ENCODE measurements around the gene DLGAP4.

The DLGAP4 gene

DNA sequence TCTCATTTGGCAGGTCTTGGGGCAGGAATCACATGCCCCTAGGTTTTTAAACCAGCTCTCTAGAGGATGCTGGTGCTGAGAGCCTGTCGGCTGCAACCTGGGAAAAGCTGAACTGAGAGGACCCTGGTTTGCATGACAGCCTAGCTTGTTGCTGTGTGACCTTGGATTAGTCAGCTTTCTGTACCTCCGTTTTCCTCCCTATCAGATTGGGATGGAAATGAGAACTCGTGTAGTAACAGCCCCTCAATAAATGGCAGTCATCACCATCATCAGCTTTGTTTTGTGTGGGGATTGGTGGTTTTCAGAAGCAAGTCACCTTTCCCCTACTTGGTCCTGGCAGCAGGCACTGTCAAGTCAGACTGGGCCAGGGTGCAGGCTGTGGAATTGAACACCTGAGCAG is 159.9 kb downstream of the DLGAP4 start:
- no peaks in the 10 kb centered on the region for H3K9me2 ChIP-seq (replicated peaks; ENCODE audit: insufficient read depth, low read length)
- no peaks in the 10 kb centered on the region for H3K9me3 ChIP-seq (ENCODE audit: insufficient read depth, low read length)
- H3K4me2 ChIP-seq (ENCODE audit: low read depth, low read length, poor library complexity, severe bottlenecking) = no peak overlapping the region
- H3F3A ChIP-seq (ENCODE audit: insufficient read depth) = 0 out of 2 replicates have a peak, but pooled peaks cover 2% of the 10 kb centered on the region
- H3K27me3 ChIP-seq (ENCODE audit: low read length) = no peaks in the 10 kb centered on the region
- no peaks in the 10 kb centered on the region for H4K20me1 ChIP-seq (ENCODE audit: low read depth, low read length)
- H3K79me2 ChIP-seq (ENCODE audit: insufficient read depth, low read length) = no peaks in the 10 kb centered on the region
- no peaks in the 10 kb centered on the region for H3K36me3 ChIP-seq (ENCODE audit: low read length)
- no peak overlapping the region for H2AFZ ChIP-seq (ENCODE audit: low read depth, low read length, severe bottlenecking)
- H3K27ac ChIP-seq (ENCODE audit: low read depth, low read length) = no peak overlapping the region
- H3K9ac ChIP-seq (ENCODE audit: low read length) = no peak overlapping the region
- no peak overlapping the region for H3K4me3 ChIP-seq (ENCODE audit: insufficient read depth, low read length, poor library complexity, severe bottlenecking)
- TF ChIP-seq, protein P1, sequence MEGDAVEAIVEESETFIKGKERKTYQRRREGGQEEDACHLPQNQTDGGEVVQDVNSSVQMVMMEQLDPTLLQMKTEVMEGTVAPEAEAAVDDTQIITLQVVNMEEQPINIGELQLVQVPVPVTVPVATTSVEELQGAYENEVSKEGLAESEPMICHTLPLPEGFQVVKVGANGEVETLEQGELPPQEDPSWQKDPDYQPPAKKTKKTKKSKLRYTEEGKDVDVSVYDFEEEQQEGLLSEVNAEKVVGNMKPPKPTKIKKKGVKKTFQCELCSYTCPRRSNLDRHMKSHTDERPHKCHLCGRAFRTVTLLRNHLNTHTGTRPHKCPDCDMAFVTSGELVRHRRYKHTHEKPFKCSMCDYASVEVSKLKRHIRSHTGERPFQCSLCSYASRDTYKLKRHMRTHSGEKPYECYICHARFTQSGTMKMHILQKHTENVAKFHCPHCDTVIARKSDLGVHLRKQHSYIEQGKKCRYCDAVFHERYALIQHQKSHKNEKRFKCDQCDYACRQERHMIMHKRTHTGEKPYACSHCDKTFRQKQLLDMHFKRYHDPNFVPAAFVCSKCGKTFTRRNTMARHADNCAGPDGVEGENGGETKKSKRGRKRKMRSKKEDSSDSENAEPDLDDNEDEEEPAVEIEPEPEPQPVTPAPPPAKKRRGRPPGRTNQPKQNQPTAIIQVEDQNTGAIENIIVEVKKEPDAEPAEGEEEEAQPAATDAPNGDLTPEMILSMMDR (IDR thresholded peaks at IDR 0.05; ENCODE audit: insufficient read depth, low read length, poor library complexity, severe bottlenecking) = no peak
- no peak for TF ChIP-seq EZH2phosphoT487 (conservative IDR thresholded peaks at IDR 0.05; ENCODE audit: low read length)

- Histone ChIP-seq H3K79me2 (ENCODE audit: insufficient read depth, low read length) (no peaks in the 10 kb centered on the region), H3K27me3 (ENCODE audit: low read length) (no peaks in the 10 kb centered on the region), H3K36me3 (ENCODE audit: low read length) (no peaks in the 10 kb centered on the region), H3K4me3 (ENCODE audit: insufficient read depth, low read length, poor library complexity, severe bottlenecking) (no peak overlapping the region), H3K9me3 (ENCODE audit: insufficient read depth, low read length) (no peaks in the 10 kb centered on the region), H3F3A (ENCODE audit: insufficient read depth) (0 out of 2 replicates have a peak, but pooled peaks cover 2% of the 10 kb centered on the region), H3K4me2 (ENCODE audit: low read depth, low read length, poor library complexity, severe bottlenecking) (no peak overlapping the region), H4K20me1 (ENCODE audit: low read depth, low read length) (no peaks in the 10 kb centered on the region), H3K27ac (ENCODE audit: low read depth, low read length) (no peak overlapping the region), H3K9ac (ENCODE audit: low read length) (no peak overlapping the region), H3K9me2 (replicated peaks; ENCODE audit: insufficient read depth, low read length) (no peaks in the 10 kb centered on the region), H2AFZ (ENCODE audit: low read depth, low read length, severe bottlenecking) (no peak overlapping the region)
- no peak for TF ChIP-seq EZH2phosphoT487 (conservative IDR thresholded peaks at IDR 0.05; ENCODE audit: low read length)
- TF ChIP-seq, protein P1 (IDR thresholded peaks at IDR 0.05; ENCODE audit: insufficient read depth, low read length, poor library complexity, severe bottlenecking) = no peak
Measured at GRCh38 chr20:36467076-36467999, 161.2 kb downstream of the DLGAP4 start.

DNA sequence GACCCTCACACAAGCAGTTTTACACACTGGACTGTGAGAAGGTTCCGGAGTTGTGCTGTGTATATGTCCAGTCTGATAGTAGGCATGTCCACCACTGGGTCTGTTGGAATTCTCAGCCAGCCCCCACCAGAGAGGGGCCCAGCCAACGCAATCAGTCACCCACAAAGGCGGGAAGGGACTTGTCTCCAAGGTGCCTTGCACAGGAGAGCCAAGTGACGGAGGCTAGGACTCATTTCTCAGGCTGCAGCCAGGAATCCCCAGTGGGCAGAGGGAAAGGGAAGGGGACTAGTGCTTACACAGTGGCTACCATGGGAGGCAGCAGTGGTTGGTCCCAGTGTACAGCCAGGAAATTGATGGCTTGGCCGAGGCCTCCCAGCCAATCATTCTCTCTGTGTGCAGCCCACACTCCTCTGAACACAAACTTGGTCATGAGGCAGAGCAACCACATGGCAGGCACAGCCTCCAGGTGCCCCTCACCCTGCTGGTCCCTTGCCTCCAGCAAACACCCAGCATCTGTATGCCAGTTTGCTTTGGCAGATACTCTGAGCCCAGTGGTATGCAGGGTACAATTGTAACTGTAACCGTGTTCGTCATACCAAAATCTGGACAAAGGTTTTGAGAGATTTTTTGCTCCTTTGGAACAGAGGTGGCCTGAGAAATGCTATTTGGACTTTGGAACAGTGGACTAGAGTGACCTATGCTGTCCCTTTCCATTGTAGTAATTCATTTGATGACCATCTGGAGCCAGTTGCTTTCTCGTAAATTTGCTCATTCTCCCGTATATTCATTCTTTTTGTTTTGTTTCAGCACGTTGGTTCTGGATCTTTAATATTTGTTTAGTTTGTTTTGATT is 162.2 kb downstream of the DLGAP4 start:
- Histone ChIP-seq H3F3A (ENCODE audit: insufficient read depth) (no peaks in the 10 kb centered on the region), H3K79me2 (ENCODE audit: insufficient read depth, low read length) (no peaks in the 10 kb centered on the region), H4K20me1 (ENCODE audit: low read depth, low read length) (no peaks in the 10 kb centered on the region), H3K9me2 (replicated peaks; ENCODE audit: insufficient read depth, low read length) (no peaks in the 10 kb centered on the region), H3K4me3 (ENCODE audit: insufficient read depth, low read length, poor library complexity, severe bottlenecking) (no peak overlapping the region), H3K9ac (ENCODE audit: low read length) (no peak overlapping the region), H3K36me3 (ENCODE audit: low read length) (no peaks in the 10 kb centered on the region), H3K9me3 (ENCODE audit: insufficient read depth, low read length) (no peaks in the 10 kb centered on the region), H3K27me3 (ENCODE audit: low read length) (no peaks in the 10 kb centered on the region), H2AFZ (ENCODE audit: low read depth, low read length, severe bottlenecking) (no peak overlapping the region), H3K27ac (ENCODE audit: low read depth, low read length) (no peak overlapping the region), H3K4me2 (ENCODE audit: low read depth, low read length, poor library complexity, severe bottlenecking) (no peak overlapping the region)
- TF ChIP-seq EZH2phosphoT487 (conservative IDR thresholded peaks at IDR 0.05; ENCODE audit: low read length) = no peak
- TF ChIP-seq, protein P1 (IDR thresholded peaks at IDR 0.05; ENCODE audit: insufficient read depth, low read length, poor library complexity, severe bottlenecking) = no peak
